Ishikawa (cell line): Measurements from ENCODE around the gene TRIM36.

Experiments used
- CEBPB ChIP-seq: IDR thresholded peaks from 2 replicates; pipeline ENCODE4 v1.6.1; 2012
- EP300 ChIP-seq: IDR thresholded peaks from 2 replicates; pipeline ENCODE4 v1.6.1; 2012; ENCODE audit warnings: borderline replicate concordance
- YY1 ChIP-seq: IDR thresholded peaks from 2 replicates; pipeline ENCODE4 v1.6.1; 2012; ENCODE audit warnings: low read depth
- TF ChIP-seq, protein P1 (sequence below): IDR thresholded peaks from 2 replicates; pipeline ENCODE4 v1.6.1; 2012; ENCODE audit warnings: low read depth, mild to moderate bottlenecking
- TF ChIP-seq, protein P2 (sequence below): IDR thresholded peaks from 2 replicates; pipeline ENCODE4 v1.6.1; 2012
- TF ChIP-seq, protein P3 (sequence below): IDR thresholded peaks from 2 replicates; pipeline ENCODE4 v1.6.1; 2012

DNA sequence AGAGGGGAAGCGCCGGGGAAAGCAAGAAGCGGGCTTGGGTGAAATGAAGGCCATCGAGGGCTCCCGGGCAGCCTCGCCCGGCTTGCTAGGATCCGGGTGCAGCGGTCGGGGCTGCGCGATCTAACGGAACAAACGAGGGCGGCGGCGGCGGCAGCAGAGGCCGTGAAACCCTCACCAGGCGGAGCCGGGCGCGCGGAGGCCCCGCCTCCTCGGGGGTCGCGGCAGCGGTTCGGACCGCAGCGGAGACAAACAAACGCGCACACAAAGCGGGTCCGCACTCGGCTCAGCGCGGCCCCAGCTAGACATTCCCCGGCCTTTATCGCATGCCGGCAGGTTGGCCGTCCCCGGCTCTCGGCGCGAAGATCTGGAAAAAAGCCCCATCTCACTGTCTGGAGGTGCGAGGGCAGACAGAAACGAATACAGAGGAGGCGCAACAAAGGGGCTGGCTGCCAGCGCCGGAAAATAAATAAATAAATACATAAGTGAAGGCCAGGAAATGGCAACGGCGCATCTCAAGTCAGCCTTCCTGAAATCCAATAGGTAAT is 10.5 kb upstream of the TRIM36 start:
- TF ChIP-seq EP300 (no peak), YY1 (no peak), CEBPB (no peak)
- TF ChIP-seq, protein P1, sequence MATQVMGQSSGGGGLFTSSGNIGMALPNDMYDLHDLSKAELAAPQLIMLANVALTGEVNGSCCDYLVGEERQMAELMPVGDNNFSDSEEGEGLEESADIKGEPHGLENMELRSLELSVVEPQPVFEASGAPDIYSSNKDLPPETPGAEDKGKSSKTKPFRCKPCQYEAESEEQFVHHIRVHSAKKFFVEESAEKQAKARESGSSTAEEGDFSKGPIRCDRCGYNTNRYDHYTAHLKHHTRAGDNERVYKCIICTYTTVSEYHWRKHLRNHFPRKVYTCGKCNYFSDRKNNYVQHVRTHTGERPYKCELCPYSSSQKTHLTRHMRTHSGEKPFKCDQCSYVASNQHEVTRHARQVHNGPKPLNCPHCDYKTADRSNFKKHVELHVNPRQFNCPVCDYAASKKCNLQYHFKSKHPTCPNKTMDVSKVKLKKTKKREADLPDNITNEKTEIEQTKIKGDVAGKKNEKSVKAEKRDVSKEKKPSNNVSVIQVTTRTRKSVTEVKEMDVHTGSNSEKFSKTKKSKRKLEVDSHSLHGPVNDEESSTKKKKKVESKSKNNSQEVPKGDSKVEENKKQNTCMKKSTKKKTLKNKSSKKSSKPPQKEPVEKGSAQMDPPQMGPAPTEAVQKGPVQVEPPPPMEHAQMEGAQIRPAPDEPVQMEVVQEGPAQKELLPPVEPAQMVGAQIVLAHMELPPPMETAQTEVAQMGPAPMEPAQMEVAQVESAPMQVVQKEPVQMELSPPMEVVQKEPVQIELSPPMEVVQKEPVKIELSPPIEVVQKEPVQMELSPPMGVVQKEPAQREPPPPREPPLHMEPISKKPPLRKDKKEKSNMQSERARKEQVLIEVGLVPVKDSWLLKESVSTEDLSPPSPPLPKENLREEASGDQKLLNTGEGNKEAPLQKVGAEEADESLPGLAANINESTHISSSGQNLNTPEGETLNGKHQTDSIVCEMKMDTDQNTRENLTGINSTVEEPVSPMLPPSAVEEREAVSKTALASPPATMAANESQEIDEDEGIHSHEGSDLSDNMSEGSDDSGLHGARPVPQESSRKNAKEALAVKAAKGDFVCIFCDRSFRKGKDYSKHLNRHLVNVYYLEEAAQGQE, result no peak
- TF ChIP-seq, protein P2, sequence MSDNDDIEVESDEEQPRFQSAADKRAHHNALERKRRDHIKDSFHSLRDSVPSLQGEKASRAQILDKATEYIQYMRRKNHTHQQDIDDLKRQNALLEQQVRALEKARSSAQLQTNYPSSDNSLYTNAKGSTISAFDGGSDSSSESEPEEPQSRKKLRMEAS, result peak; percentile 78
- TF ChIP-seq, protein P3, sequence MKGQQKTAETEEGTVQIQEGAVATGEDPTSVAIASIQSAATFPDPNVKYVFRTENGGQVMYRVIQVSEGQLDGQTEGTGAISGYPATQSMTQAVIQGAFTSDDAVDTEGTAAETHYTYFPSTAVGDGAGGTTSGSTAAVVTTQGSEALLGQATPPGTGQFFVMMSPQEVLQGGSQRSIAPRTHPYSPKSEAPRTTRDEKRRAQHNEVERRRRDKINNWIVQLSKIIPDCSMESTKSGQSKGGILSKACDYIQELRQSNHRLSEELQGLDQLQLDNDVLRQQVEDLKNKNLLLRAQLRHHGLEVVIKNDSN, result no peak
